Amygdala (tissue), 56 donors: Measurements from ENCODE around the gene ZNF618.
"Not testable (repeated sequence)": the region's sequence is repeated elsewhere in the genome, so short reads cannot be mapped to it uniquely, and the experiment has no call there.

Source experiments
- DNase-seq, 56 donors: peaks; one replicate each; lab custom pipeline; 2025; lab: John Stamatoyannopoulos, UW

The ZNF618 gene

DNA sequence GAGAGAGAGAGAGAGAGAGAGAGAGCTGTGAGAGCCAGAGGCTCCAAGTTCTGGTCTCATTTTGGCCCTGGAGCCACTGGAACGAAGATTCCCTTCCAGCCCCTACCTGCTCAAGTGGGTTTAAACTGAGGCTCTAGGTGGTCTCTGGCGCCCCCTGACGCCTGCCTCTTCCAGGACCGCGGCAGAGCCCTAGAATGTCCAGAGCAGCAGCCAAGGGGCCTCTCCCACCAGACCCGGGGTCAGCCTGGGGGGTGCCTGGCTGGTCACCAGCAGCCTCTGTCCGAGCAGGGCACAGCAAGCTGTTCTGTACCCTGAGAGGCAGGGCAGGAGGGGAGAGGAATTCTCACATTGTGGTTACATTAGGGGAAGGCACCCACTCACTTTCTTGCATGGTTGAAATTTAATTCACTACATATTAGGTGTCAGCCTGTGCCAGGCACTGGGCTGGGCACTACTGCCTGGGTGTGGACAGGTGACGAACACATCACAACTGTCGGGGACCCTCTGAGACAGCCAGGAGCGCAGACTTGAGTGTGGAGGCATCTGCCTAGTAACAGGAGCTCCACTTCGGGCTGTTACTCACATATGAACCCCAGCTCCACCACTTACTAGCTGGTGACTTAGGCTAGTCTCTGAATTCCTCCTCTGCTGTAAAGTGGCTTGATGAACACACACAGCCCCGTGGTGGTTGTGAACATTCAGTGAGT is 157.4 kb downstream of the ZNF618 start:
- DNase-seq, result peak in 17 of 56 donors; percentile 6 to 58 (median 18)

DNA sequence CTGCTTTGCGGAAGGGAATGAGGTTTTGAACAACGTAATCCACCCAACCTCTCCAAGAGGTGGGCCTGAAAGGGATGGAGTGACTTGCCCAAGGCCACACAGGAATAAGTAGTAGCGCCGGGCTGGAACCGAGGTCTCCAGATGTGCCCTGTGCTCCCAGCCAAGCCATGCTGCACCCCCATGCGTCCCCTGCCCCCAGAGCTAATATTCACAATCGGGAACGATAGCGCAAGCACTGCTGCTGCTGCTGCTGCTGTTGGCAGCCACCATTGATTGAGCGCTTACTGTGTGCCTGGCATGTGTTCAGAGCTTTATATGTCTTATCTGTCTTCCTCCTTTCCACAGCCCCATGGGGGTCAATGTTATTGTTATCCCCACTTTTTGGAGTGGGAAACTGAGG is 158.1 kb downstream of the ZNF618 start:
- no peak for DNase-seq

DNA sequence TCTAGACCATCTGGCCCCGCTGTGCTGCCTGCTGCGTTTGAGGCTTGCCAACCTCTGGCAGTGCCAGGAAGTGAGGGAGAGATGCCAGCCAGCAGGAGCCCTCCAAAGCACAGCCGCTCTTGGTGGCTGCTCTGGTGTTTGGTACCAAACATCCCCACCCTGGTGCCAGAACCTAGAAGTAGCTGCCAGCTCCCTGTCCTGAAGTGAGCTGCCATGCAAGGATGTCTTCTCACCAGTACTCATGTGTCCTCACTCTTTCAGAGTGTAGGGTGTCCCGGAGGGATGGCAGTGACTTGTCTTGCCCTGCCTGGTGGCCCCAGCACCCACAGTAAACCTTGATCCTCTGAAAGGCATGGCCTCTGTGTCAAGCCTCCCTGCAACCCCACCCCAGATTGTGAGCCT is 158.6 kb downstream of the ZNF618 start:
- DNase-seq, result peak in 10 of 56 donors; percentile 7 to 41 (median 24)

DNA sequence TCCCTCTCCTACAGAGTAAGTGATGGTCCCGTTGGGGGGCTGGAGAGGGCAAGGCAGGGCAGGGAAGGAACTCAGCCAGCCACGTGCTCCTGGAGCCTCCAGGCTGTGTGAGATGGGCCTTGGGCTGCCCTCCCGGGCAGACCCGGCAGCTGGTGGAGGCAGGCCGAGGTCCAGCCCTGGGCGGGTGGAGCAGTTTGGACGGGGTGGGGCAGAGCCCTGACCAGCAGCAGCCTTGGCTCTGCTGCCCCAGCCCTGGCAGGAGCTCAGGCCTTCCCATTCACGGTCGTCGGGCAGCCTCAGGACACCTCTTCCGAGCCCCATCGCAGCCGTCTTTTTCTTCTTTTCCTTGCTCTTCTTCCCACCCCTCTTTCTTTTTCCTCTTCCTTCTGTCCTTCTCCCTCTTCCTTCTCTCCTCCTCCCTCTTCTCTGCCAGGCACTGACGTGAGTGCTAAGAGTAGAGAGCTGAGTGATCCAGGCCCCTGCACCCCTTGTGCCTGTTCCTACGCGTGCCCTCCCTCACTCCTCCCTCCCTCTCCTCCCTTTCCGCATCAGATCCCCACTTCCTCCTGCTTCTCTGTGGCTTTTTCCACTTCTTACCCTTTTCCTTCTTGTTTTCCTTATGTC is 159.2 kb downstream of the ZNF618 start:
- peak in 10 of 56 donors; percentile 3 to 57 (median 22) for DNase-seq

DNA sequence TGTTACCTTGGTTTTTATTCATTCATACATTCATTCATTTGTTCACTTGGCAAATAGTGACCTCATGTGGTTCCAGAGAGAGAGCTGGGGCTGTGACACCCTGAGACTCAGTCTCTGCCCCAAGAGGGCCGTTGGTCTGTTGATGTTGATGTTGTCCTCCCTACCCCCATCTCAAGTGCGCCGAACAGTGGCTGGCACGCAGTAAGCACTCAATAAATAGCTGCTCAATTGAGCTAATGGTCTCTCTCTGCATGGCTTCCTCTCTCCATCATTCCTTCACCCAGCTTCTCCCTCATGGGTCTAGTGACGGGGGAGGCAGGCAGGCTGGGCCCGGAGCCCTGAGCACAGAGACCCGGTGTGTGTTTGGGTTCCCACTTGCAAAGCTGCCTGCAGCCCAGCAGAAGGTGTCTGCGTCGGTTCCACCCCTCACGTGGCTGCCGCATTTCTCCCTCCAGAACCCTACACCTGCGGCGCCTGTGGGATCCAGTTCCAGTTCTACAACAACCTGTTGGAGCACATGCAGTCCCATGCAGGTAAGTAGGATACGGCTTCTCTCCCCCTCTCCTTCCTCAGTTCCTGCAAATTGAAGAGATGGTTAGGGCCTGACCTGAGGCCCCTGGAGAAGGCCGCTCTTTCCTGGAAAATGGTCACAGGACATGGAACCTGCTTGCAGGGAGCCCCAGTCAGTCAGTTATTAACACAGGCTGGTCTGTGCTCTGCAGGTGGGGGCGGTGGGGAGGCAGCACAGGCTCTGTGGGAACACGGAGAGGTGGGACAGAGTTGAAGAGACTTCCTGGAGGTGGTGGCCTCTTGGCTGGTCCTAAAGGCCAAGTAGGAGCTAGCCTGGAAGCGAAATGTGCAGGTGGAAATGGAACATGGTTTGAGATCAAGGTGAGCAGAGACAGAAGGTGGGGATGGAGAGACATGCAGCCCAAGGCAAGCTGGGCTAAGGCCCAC is 160.0 kb downstream of the ZNF618 start:
- DNase-seq, result no peak

DNA sequence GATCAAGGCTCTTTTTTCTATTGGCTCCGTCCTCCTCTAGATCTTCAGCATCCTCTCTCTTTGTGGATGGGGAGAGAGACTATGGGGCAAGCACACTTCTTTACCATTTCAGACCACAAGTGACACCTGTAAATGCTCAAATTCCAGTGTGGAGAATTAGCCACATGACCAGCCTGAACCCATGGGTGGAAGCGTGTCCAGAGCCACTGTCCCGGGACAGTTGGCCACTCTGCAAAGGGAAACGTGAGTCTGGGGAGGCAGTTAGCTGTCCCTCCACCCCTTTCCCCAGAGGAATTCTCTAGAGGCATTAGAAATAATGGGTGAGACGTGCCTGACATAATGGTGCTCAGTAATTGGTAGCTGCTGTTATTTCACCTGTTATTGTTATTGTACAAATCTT is 161.1 kb downstream of the ZNF618 start:
- DNase-seq, result no peak

DNA sequence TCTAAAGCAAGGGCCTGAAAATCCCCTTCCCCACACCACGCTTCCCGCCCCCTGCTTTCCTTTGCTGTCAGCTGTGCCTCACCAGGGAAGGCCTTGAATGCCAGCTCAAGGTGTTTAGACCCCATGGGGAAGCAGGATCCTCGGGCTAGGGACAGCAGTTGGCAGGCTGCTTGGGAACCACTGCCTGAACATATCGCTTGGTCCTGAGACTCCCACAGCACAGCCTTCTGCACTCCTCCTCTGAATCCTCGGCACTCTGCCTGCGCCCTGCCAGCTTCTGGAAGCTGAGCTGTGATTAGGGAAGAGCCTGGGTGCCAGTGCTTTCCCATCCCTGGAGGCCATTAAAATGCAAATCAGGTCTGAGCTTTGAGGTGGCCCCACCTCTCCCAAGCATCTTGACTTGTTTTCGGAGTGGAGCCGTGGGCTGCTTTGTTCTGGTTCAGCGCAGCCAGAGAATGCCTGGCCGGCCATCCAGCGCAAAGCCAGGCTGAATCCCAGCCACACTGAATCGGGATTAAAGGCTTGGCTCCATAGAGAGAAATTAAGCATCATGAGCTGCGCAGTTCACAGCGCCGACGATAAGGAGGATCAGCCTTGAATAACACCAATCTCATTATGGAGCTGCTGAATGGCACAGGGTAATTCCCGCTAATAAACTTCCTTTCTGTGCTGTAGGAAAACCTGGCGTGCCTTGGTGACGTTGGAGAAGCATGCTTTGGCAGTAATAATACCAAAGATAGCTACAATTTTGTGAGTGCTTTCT is 162.0 kb downstream of the ZNF618 start:
- DNase-seq, result peak in 8 of 56 donors; percentile 10 to 33 (median 22)

DNA sequence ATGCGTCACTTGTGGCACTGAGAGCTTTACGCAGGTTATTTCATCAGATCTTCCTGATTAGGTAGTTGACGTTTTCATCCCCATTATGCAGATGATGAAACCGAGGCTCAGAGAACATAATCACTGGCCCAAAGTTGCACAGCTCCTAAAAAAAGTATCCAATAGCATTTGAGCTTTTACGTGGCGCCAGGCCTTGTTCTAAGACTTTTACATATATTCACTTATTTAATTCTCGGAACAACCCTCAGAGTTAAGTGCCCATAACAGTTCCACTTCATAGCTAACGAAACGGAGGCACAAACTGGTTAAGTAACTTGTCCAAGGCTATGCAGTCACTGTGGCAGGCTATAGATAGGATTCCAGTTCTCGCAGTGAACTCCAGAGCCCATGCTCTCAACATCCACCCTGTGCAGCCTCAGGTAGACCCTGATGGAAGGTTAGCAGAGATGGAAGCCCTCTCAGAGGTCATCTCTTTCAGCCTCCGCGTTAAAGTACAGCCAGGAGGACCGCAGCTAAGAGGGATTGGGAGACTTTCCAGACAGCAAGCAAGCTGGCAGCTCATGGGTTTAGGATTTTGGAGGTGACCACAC is 162.7 kb downstream of the ZNF618 start:
- DNase-seq, result no peak

DNA sequence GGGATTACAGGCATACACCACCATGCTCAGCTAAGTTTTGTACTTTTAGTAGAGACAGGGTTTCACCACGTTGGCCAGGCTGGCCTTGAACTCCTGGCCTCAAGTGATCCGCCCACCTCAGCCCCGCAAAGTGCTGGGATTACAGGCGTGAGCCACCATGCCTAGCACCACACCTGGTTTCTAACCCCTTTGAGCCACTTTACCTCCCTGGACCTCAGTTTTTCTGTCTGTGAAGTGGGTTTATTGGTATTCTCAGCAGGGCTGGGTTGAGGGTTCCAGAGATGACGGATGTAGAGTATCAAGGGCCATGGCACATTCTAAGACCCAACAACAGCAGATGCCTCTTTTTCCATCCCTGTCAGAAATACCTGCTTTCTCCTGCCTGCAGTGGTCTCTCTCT is 163.4 kb downstream of the ZNF618 start:
- DNase-seq, result no peak

DNA sequence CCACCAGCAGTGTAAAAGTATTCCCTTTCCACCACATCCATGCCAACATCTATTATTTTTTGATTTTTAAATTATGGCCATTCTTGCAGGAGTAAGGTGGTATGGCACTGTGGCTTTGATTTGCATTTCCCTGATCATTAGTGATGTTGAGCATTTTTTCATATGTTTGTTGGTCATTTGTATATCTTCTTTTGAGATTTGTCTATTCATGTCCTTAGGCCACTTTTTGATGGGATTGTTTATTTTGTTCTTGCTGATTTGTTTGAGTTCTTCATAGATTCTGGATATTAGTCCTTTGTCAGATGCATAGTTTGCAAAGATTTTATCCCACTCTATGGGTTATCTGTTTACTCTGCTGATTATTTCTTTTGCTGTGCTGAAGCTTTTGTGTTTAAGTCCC is 167.6 kb downstream of the ZNF618 start:
- not testable (repeated sequence) for DNase-seq

DNA sequence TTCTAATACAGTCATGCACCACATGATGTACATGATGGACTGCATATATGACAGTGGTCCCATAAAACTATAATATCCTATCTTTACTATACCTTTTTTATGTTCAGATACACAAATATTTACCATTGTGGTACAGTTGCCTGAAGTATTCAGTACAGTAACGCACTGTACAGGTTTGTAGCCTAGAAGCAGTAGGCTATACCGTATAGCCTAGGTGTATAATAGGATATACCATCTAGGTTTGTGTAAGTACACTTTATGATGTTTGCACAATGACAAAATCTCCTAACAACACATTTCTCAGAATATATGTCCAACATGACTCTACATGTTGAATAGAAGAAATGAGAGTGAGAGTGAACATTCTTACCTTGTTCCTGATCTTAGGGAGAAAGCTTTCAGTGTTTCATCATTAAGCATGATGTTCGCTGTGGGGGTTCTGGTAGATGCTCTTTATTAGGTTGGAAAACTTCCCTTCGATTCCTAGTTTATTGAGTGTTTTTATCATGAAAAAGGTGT is 170.2 kb downstream of the ZNF618 start:
- DNase-seq, result no peak

DNA sequence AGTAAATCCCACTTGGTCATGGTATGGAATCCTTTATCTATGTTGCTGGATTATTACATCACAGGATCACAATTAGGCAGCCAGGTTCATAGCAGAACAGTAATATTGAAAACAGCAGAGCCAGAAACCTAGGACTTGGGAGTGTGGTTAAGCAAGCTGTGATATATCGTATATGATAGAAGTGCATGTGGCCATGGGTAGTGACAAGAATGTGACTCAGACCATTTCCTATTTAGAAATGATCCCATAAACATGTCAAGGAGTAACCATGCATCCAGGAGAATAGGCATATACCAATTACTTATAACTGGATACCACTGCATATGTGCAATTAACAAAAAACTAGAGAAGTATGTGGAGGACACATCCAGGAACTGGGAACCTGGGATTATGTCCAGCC is 170.8 kb downstream of the ZNF618 start:
- DNase-seq, result no peak

DNA sequence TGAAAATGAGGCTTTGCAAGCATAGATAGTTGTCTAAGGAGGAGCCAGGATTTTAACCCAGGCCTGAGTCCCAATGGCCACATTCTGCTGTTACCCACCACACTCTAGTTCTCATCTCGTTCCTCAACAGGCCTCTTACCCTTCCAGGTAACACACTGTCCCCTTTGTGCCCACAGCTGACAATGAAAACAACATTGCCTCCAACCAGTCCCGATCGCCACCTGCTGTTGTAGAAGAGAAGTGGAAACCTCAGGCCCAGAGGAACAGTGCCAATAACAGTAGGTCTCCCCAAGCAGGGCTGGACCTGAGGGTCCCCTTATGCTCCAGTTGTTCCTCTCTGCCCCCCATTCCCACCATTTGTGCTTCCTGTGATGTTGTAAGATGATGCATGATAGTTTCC is 171.6 kb downstream of the ZNF618 start:
- DNase-seq, result no peak

DNA sequence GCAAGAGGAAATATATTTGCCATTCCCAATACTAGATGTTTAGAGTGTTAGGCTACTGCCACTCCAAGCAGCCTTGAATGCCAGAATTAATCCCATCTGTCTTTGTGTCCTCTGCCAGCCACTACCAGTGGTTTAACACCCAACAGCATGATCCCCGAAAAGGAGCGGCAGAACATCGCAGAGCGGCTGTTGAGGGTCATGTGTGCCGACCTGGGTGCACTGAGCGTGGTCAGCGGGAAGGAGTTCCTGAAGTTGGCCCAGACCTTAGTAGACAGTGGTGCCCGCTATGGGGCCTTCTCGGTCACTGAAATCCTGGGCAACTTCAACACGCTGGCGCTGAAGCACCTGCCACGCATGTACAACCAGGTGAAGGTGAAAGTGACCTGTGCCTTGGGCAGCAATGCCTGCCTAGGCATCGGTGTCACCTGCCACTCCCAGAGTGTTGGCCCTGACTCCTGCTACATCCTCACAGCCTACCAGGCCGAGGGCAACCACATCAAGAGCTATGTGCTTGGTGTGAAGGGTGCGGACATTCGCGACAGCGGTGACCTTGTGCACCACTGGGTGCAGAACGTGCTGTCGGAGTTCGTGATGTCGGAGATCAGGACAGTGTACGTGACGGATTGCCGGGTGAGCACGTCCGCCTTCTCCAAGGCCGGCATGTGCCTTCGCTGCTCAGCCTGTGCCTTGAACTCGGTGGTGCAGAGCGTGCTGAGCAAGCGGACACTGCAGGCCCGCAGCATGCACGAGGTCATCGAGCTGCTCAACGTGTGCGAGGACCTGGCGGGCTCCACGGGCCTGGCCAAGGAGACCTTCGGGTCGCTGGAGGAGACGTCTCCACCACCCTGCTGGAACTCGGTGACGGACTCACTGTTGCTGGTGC is 172.7 kb downstream of the ZNF618 start:
- no peak for DNase-seq

DNA sequence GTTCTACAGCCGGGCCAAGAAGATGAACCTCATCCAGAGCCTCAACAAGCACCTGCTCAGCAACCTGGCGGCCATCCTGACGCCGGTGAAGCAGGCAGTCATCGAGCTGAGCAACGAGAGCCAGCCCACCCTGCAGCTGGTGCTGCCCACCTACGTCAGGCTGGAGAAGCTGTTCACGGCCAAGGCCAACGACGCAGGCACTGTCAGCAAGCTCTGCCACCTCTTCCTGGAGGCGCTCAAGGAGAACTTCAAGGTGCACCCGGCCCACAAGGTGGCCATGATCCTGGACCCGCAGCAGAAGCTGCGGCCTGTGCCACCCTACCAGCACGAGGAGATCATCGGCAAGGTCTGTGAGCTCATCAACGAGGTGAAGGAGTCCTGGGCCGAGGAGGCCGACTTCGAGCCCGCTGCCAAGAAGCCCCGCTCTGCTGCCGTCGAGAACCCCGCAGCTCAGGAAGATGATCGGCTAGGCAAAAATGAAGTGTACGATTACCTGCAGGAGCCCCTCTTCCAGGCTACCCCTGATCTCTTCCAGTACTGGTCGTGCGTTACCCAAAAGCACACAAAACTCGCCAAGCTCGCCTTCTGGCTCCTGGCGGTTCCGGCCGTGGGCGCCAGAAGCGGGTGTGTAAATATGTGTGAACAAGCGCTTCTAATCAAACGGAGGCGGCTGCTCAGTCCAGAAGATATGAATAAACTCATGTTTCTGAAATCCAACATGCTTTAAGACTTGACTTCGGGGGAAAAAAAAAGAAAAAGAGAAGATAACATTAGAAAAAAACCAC is 173.5 kb downstream of the ZNF618 start:
- peak in 1 of 56 donors; percentile 14 for DNase-seq

DNA sequence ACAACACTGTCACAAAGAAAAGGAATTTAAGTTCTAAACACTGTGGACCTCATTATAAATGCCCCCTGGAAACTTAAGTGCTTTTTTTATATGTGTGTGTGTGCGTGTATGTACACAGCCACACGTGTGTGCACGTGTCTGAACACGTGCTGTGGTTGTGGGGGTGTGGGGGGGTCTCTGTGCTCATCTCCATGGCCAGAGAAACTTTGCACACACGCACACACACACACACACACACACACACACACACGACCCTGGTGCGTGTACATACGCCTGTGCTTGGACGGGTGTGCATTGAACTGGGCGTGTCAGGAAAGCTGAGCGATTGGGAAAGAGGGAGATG is 174.1 kb downstream of the ZNF618 start:
- DNase-seq, result no peak

DNA sequence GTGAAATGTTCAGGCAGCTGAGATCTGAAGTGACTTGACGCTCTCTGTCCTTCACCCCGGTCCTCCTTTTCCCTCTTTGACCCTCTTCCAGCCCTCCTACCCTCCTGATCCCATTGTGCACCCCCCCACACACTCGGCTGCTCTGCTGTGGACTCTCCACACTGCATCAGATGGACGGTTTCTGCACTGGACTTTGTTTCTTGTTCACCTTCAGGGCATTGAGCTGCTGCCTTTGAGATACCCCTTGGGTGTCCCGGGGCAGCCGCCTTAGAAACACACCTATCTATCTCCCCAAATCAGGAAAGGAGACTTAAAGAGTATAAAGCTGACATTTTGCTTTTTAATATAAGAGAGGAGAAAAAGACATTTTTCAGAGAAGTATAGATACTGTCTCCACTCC is 174.5 kb downstream of the ZNF618 start:
- DNase-seq, result no peak

DNA sequence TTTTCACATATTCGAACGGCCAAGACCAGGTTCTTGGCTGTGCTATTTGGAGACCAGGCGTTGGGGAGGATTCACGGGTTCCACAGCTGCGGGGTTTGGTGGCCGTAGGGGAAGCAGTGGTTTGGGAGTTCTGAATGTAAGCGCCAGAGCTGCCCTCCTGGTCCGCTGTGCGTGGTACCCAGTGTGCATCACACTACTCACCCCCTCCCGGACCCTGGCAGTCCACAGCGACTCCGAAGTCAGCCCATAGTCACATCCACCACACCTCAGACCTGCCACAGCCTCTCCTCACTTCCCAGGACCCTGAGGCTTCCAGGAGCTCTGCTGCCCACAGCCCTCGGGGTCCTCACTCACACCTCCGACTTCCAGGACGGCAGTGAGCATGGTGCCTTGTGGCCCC is 175.2 kb downstream of the ZNF618 start:
- no peak for DNase-seq
